Pancreas (tissue), 10 donors: ENCODE measurements around the gene SLC16A13. TPM values are rescaled to one million over a fixed set of nuclear protein-coding genes. Genes with fewer than 3 reads are reported as not detected.
A peak's percentile ranks its signal among the peaks of the same experiment; 100 is the strongest.

Source experiments
- ATAC-seq, 4 donors: fragments of 200-7000 bp; cut with Tn5 transposase; one replicate each; pipeline versions ENCODE4 v1.8.0 to v1.9.1; 2020; ENCODE audit warnings: mild to moderate bottlenecking in 4 of 4, moderate library complexity in 4 of 4
- DNase-seq, 6 donors: peaks; one replicate each; pipeline ENCODE4 v3.0.0-alpha.2; 2020
- FAIRE-seq: peaks from 2 replicates; lab custom pipeline; 2012; peaks lifted over from hg19 to GRCh38; lab: Jason Lieb, UNC
- H3K27ac ChIP-seq, 4 donors: fragments of 200-600 bp; sonication (generic); 1 replicate in 3 of 4; 2 replicates in 1 of 4; pipeline versions ENCODE4 v1.5.0 to v1.8.0; 2020
- H3K27me3 ChIP-seq, 4 donors: fragments of 200-600 bp; one replicate each; pipeline ENCODE4 v1.8.0; 2021
- H3K36me3 ChIP-seq, 3 donors: fragments of 200-600 bp; sonication (generic) in 1 of 3; one replicate each; pipeline versions ENCODE4 v1.5.0 to v1.8.0; 2020 to 2021
- H3K4me1 ChIP-seq, 3 donors: fragments of 200-600 bp; one replicate each; pipeline ENCODE4 v1.8.0; 2021
- H3K4me3 ChIP-seq, 4 donors: fragments of 200-600 bp; sonication (generic) in 2 of 4; one replicate each; pipeline versions ENCODE4 v1.5.0 to v1.8.0; 2020 to 2021
- H3K9me3 ChIP-seq, 4 donors: fragments of 200-600 bp; one replicate each; pipeline ENCODE4 v1.8.0; 2021
- WGBS, 2 donors: extraction: QIAGEN DNeasy Blood & Tissue Kit; methylation state at CpG; one replicate each; pipeline ENCODE4 v1.1.7; 2013; 5-methylcytosine and 5-hydroxymethylcytosine counted together
- intact Hi-C, 3 donors: fragments of 100-400 bp; cut with DNase I; formaldehyde crosslinking; loops; one replicate each; pipeline versions ENCODE4 v1.11.1 to v1.14.2; 2022
- polyA plus RNA-seq, 2 donors: library from polyadenylated mRNA; stranded (reverse); fragments of 200-250 nt; gene quantifications; one replicate each; pipeline ENCODE4 v1.2.3, GENCODE V29; 2013
- total RNA-seq, 6 donors: library from RNA; stranded (reverse); fragmentation: NEBNext Ultra II Directional in 4 of 6; extraction: Animal tissue kit (Norgen Biotek cat#: 25700) in 4 of 6; gene quantifications; one replicate each; pipeline versions ENCODE4 v1.2.1 to v1.2.4, GENCODE V29; 2021 to 2023
- TF ChIP-seq, protein P1 (sequence below), 4 donors: fragments of 200-600 bp; sonication (generic) in 3 of 4; IDR thresholded peaks; one replicate each; pipeline versions ENCODE4 v1.5.0 to v1.8.0; 2021; ENCODE audit warnings: antibody characterized with exemption in 4 of 4
- donor health status: healthy with polysubstance abuse.
- donor health status: DM: no; HTN: no; CAD: no; lungs with moderate emphysema.
- donor health status: DM: no; HTN: no; CAD: no.
- donor health status: control.
- donor health status: control.
- donor health status: Bipolar disorder and iron deficiency.
- donor health status: DM: yes; HTN: yes; CAD: no.
- donor health status: DM: no; HTN: no; CAD: no.
- donor health status: DM: no; HTN: no; CAD: no.
- donor health status: DM: yes; HTN: yes; CAD: no.

SLC16A13 gene
- total and polyA plus RNA-seq, 8 donors = 0.74 to 3.0 (median 1.4) TPM

DNA sequence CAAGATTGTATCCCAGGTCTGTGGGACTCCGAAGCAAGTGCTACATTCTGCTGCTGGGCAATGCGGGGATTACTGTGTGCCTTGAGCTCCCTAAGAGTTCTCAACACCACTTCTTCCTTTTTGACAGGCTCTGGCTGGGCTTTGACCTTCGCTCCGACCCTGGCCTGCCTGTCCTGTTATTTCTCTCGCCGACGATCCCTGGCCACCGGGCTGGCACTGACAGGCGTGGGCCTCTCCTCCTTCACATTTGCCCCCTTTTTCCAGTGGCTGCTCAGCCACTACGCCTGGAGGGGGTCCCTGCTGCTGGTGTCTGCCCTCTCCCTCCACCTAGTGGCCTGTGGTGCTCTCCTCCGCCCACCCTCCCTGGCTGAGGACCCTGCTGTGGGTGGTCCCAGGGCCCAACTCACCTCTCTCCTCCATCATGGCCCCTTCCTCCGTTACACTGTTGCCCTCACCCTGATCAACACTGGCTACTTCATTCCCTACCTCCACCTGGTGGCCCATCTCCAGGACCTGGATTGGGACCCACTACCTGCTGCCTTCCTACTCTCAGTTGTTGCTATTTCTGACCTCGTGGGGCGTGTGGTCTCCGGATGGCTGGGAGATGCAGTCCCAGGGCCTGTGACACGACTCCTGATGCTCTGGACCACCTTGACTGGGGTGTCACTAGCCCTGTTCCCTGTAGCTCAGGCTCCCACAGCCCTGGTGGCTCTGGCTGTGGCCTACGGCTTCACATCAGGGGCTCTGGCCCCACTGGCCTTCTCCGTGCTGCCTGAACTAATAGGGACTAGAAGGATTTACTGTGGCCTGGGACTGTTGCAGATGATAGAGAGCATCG is 2.4 kb downstream of the SLC16A13 start:
- TF ChIP-seq, protein P1, sequence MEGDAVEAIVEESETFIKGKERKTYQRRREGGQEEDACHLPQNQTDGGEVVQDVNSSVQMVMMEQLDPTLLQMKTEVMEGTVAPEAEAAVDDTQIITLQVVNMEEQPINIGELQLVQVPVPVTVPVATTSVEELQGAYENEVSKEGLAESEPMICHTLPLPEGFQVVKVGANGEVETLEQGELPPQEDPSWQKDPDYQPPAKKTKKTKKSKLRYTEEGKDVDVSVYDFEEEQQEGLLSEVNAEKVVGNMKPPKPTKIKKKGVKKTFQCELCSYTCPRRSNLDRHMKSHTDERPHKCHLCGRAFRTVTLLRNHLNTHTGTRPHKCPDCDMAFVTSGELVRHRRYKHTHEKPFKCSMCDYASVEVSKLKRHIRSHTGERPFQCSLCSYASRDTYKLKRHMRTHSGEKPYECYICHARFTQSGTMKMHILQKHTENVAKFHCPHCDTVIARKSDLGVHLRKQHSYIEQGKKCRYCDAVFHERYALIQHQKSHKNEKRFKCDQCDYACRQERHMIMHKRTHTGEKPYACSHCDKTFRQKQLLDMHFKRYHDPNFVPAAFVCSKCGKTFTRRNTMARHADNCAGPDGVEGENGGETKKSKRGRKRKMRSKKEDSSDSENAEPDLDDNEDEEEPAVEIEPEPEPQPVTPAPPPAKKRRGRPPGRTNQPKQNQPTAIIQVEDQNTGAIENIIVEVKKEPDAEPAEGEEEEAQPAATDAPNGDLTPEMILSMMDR (IDR thresholded peaks at IDR 0.05) = no peak
- FAIRE-seq = no peak
- Histone ChIP-seq H3K9me3 (no peaks in the 10 kb centered on the region), H3K36me3 (no peaks in the 10 kb centered on the region), H3K27ac (no peak overlapping the region), H3K4me1 (peaks cover 4 to 7% (median 4%) of the 10 kb centered on the region in 3 donors), H3K27me3 (peaks cover 0 to 3% (median 0%) of the 10 kb centered on the region in 4 donors), H3K4me3 (no peak overlapping the region)
- WGBS, 2 donors = 81 to 85% methylated on average over 18 to 19 of the region's 19 CpGs
- no peak for DNase-seq
- intact Hi-C loops = no loop called here
- no peak for ATAC-seq

DNA sequence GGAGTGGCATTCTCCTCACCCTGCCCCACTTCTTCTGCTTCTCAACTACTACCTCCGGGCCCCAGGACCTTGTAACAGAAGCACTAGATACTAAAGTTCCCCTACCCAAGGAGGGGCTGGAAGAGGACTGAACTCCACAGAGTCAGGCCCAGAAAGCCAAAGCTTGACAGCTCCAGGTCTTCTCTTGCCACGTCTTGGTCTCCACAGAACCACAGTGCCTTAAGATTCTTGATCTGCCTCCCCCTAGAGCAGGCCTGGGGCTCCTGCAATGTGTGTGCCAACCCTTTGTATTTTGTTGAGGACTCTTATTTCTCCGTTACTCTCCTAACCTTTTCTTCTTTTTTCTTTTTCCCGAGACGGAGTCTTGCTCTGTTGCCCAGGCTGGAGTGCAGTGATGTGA is 4.0 kb downstream of the SLC16A13 start:
- FAIRE-seq = no peak
- WGBS, 2 donors = 90 to 94% methylated on average over 5 of the region's 5 CpGs
- no peak for ATAC-seq
- Histone ChIP-seq H3K4me3 (no peak overlapping the region), H3K27me3 (peaks cover 0 to 4% (median 0%) of the 10 kb centered on the region in 4 donors), H3K27ac (no peak overlapping the region), H3K9me3 (no peaks in the 10 kb centered on the region), H3K36me3 (no peaks in the 10 kb centered on the region), H3K4me1 (peaks cover 4 to 7% (median 5%) of the 10 kb centered on the region in 3 donors)
- intact Hi-C loops = loop anchor here in 1 of 3 donors (10.0 kb wide), 1 partner anchor 255 kb away; the partner anchor contains the start of gene YBX2
- DNase-seq = no peak
- TF ChIP-seq, protein P1 (IDR thresholded peaks at IDR 0.05) = no peak

DNA sequence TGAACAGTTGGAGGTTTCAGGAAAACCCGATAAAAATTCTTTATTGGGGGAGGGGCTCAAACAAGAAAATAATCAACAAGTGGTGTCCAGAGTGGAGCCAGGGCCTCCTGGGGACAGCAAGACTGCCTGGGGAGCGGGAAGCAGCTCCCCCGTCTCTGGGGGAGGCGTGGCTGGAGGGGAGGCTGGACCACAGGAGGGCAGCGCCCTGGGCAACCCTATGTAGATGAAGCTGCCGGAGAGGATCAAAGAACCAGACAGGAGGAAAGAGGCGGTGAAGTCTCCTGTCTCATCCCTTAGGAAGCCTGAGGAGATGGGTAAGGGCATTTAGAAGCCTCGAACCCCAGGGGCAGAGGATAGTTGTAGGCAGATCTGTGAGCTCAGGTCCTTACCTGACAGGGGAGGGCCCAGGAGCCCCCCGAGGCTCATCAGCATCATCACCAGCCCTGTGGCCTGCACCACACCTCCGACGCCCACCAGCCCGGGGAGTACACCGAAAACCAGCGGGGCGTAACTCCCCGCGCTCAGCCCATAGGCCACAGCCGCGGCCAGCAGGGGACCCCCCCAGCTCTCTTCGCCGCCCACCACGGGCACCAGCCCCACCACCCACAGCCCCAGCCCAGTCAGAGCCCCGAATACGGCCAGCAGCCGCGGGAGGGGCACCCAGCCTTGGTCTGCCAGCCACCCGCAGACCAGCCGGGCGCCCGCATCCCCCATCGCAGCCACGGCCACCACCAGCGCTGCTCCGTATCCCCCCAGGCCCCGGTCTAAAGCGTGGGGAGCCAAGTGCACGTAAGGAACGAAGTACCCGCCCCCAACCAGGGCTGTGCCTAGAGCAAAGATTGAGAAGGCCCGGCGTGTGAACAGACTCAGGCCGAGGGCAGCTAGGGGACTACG is 6.0 kb downstream of the SLC16A13 start:
- FAIRE-seq = no peak
- peaks cover 0 to 4% (median 0%) of the 10 kb centered on the region in 4 donors for H3K27me3 ChIP-seq

DNA sequence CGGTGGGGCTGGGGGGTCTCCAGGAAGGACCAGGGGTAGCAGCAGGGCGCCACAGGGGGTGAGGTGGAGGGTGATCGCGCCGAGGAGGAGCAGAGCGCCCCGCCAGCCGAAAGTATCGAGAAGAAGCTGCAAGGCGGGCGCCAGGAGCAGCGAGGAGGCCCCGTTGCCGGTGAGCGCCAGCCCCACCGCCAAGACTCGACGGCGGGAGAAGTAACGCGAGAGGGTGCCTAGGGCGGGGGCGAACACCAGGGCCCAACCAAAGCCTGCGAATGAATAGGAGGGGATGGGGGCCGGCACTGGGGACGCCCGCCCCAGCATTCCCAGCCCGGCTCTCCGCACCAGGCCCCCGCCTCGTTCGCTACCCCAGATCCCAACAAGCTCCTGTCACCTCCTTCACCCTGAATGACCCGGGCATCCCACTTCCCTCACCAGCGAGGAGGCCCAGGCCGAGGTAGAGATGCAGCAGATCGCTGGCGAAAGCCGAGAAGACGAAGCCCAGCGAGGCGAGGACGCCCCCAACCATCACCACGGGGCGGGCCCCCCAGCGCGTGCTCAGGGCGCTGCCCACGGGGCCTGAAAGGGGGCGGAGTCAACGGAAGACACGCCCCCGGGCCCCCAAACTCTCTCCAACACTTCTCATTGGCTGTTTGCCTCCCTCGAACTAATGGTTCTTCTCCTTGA is 6.8 kb downstream of the SLC16A13 start:
- peak overlapping the region in 3 of 4 donors; percentile 26 to 44 (median 34) for H3K4me3 ChIP-seq
- TF ChIP-seq, protein P1 (IDR thresholded peaks at IDR 0.05) = no peak
- intact Hi-C loops = loop anchor here in 1 of 3 donors (10.0 kb wide), 1 partner anchor 252 kb away; the partner anchor contains the start of gene YBX2
- FAIRE-seq (no peak), DNase-seq (peak in 1 of 6 donors; percentile 73), ATAC-seq (no peak)
- no peak overlapping the region for H3K27ac ChIP-seq
- H3K4me1 ChIP-seq = peaks cover 0 to 19% (median 15%) of the 10 kb centered on the region in 3 donors
- peaks cover 0 to 4% (median 0%) of the 10 kb centered on the region in 4 donors for H3K27me3 ChIP-seq
- WGBS, 2 donors = 41 to 44% methylated on average over 43 to 53 of the region's 53 CpGs
- no peaks in the 10 kb centered on the region for H3K9me3 ChIP-seq
- no peaks in the 10 kb centered on the region for H3K36me3 ChIP-seq

More for the DNA sequence above, 6.0 kb downstream of the SLC16A13 start:
- Histone ChIP-seq H3K9me3 (no peaks in the 10 kb centered on the region), H3K27ac (no peak overlapping the region), H3K4me3 (peak overlapping the region in 2 of 4 donors; percentile 34 to 44), H3K4me1 (peaks cover 0 to 19% (median 15%) of the 10 kb centered on the region in 3 donors), H3K36me3 (no peaks in the 10 kb centered on the region)
- 52 to 55% methylated on average over 40 to 43 of the region's 43 CpGs for WGBS, 2 donors
- TF ChIP-seq, protein P1 (IDR thresholded peaks at IDR 0.05) = no peak
- ATAC-seq (no peak), DNase-seq (no peak)
- intact Hi-C loops = loop anchor here in 1 of 3 donors (10.0 kb wide), 1 partner anchor 253 kb away; the partner anchor contains the start of gene YBX2
